ENCODE data around the gene CLCN4.

DNA sequence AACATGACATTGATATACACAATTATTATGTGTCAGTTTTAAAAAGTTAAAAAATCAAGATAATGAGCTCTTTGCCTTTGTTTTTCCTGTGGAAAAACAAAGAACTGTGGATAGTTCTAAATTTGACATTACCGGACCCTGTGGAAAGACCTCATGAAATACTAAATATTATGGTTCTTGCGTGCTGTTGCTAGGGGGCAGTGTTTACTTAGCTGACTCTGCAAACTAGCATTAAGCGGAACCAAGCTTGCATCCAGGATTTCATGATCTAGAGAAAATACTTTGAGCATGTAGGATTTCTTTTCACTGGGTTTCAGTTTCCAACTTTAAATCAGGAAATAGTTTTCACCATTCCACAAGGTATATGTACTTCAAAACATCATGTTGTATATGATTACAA lies 33.6 kb downstream of the CLCN4 start:
- no peak for TF ChIP-seq EZH2 (IDR thresholded peaks at IDR 0.05; ENCODE audit: borderline replicate concordance, low read length)
- TF ChIP-seq, protein P1, sequence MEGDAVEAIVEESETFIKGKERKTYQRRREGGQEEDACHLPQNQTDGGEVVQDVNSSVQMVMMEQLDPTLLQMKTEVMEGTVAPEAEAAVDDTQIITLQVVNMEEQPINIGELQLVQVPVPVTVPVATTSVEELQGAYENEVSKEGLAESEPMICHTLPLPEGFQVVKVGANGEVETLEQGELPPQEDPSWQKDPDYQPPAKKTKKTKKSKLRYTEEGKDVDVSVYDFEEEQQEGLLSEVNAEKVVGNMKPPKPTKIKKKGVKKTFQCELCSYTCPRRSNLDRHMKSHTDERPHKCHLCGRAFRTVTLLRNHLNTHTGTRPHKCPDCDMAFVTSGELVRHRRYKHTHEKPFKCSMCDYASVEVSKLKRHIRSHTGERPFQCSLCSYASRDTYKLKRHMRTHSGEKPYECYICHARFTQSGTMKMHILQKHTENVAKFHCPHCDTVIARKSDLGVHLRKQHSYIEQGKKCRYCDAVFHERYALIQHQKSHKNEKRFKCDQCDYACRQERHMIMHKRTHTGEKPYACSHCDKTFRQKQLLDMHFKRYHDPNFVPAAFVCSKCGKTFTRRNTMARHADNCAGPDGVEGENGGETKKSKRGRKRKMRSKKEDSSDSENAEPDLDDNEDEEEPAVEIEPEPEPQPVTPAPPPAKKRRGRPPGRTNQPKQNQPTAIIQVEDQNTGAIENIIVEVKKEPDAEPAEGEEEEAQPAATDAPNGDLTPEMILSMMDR (IDR thresholded peaks at IDR 0.05; ENCODE audit: low read length), result peak; percentile 58

Data from OCI-LY1 (cell line).